NT2/D1 (cell line): ENCODE measurements around the gene ALMS1.

Source experiments
- DNase-seq: peaks from one replicate; pipeline ENCODE4 v3.0.0-alpha.2; 2011; ENCODE audit warnings: low read depth, low spot score
- H3K27me3 ChIP-seq: 2 replicates; pipeline ENCODE4 v1.6.0; 2011; ENCODE audit warnings: mild to moderate bottlenecking; ENCODE audit not compliant: insufficient read length, insufficient read depth
- H3K36me3 ChIP-seq: 2 replicates; pipeline ENCODE4 v1.6.1; 2011; ENCODE audit warnings: mild to moderate bottlenecking, low read length, mixed read lengths; ENCODE audit not compliant: insufficient read depth, insufficient read length
- H3K4me1 ChIP-seq: 2 replicates; pipeline ENCODE4 v1.5.1; 2011; ENCODE audit not compliant: insufficient read depth, insufficient read length
- H3K4me3 ChIP-seq: 2 replicates; pipeline ENCODE4 v1.5.1; 2011; ENCODE audit warnings: low read depth; ENCODE audit not compliant: insufficient read length
- H3K9ac ChIP-seq: 2 replicates; pipeline ENCODE4 v1.6.0; 2011; ENCODE audit warnings: low read depth; ENCODE audit not compliant: insufficient read length
- H3K9me3 ChIP-seq: 2 replicates; pipeline ENCODE4 v1.5.1; 2011; ENCODE audit warnings: mild to moderate bottlenecking, low read length; ENCODE audit not compliant: insufficient read depth
- SUZ12 ChIP-seq: IDR thresholded peaks from 2 replicates; pipeline ENCODE4 v1.6.1; 2011; ENCODE audit not compliant: insufficient read length, insufficient read depth; ENCODE audit errors: extremely low read depth
- YY1 ChIP-seq: IDR thresholded peaks from 2 replicates; pipeline ENCODE4 v1.6.1; 2011; ENCODE audit not compliant: insufficient read length, insufficient read depth
- ZNF274 ChIP-seq: IDR thresholded peaks from 2 replicates; pipeline ENCODE4 v1.6.1; 2011; ENCODE audit warnings: mild to moderate bottlenecking, low read depth, low read length

ALMS1 gene

GRCh38 chr2:73376681-73377080 is 9.0 kb upstream of the ALMS1 start:
- H3K27me3 ChIP-seq = peaks cover 6% of the 10 kb centered on the region
- no peak overlapping the region for H3K4me3 ChIP-seq
- no peak for TF ChIP-seq YY1
- TF ChIP-seq ZNF274 = no peak
- no peak for TF ChIP-seq SUZ12
- H3K9me3 ChIP-seq = no peaks in the 10 kb centered on the region; the same call in 1 of the 2 replicates
- H3K4me1 ChIP-seq = no peaks in the 10 kb centered on the region
- no peak for DNase-seq
- H3K9ac ChIP-seq = no peak overlapping the region
- no peaks in the 10 kb centered on the region for H3K36me3 ChIP-seq

- Histone ChIP-seq H3K9ac (no peak overlapping the region), H3K4me3 (no peak overlapping the region), H3K36me3 (peaks cover 3% of the 10 kb centered on the region), H3K9me3 (no peaks in the 10 kb centered on the region), H3K4me1 (peaks cover 2% of the 10 kb centered on the region), H3K27me3 (peaks cover 34% of the 10 kb centered on the region)
- TF ChIP-seq YY1 (no peak), ZNF274 (no peak), SUZ12 (no peak)
- DNase-seq = no peak
Observed at GRCh38 chr2:73383036-73383435, 2.6 kb upstream of the ALMS1 start.

GRCh38 chr2:73385123-73385503 is 523 bp upstream of the ALMS1 start:
- H3K36me3 ChIP-seq = peaks cover 3% of the 10 kb centered on the region
- H3K4me1 ChIP-seq = peaks cover 2% of the 10 kb centered on the region
- no peaks in the 10 kb centered on the region for H3K9me3 ChIP-seq
- TF ChIP-seq SUZ12 (no peak), YY1 (no peak), ZNF274 (no peak)
- DNase-seq = no peak
- peak overlapping the region; percentile 83 for H3K9ac ChIP-seq
- peak overlapping the region; percentile 61 for H3K4me3 ChIP-seq
- H3K27me3 ChIP-seq = peaks cover 34% of the 10 kb centered on the region

- Histone ChIP-seq H3K4me3 (peak overlapping the region; percentile 54), H3K27me3 (peaks cover 29% of the 10 kb centered on the region), H3K4me1 (peaks cover 2% of the 10 kb centered on the region), H3K9ac (peak overlapping the region; percentile 82), H3K9me3 (no peaks in the 10 kb centered on the region), H3K36me3 (peaks cover 3% of the 10 kb centered on the region)
- DNase-seq = peak; percentile 8
- TF ChIP-seq SUZ12 (no peak), YY1 (no peak), ZNF274 (no peak)
Observed at GRCh38 chr2:73386342-73386868, 769 bp downstream of the ALMS1 start.

DNA sequence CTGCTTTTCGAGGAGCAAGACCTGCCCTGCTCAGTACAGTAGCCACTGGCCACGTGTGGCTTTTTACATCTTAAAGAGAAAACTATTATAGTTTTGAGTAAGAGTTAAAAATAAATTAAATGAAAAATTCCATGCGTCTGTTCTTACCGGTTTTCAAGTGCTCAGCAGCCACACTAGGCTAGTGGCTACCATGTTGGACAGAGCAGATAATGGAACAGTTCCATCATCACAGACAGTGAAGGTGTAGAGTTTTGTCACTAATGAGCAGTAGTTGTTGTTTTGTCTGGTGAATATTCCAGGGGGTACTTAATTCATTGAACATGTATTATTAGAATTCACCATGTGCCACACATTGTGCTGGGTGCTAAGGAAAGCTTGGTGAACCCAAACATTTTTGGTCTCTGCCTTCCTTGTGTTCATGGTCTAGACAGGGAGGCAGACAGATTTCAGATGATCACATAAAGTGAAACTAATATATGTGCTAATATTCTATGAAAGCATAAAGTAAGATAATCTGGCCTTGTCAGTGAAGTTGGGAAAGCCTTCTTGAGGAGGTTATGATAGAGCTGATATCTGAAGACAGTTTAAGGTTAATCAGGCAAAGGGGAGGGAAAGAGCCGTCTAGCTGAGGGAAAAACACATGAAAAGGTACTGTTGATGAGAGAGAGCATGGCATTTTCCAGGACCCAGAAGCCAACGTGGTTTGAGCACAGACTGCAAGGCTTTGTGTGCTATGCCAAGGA is 1.4 kb downstream of the ALMS1 start:
- Histone ChIP-seq H3K27me3 (peaks cover 24% of the 10 kb centered on the region), H3K9ac (peak overlapping the region; percentile 82), H3K4me3 (peak overlapping the region; percentile 54), H3K4me1 (peaks cover 2% of the 10 kb centered on the region), H3K36me3 (peaks cover 3% of the 10 kb centered on the region), H3K9me3 (no peaks in the 10 kb centered on the region)
- no peak for TF ChIP-seq YY1
- no peak for TF ChIP-seq SUZ12
- TF ChIP-seq ZNF274 = no peak
- no peak for DNase-seq

DNA sequence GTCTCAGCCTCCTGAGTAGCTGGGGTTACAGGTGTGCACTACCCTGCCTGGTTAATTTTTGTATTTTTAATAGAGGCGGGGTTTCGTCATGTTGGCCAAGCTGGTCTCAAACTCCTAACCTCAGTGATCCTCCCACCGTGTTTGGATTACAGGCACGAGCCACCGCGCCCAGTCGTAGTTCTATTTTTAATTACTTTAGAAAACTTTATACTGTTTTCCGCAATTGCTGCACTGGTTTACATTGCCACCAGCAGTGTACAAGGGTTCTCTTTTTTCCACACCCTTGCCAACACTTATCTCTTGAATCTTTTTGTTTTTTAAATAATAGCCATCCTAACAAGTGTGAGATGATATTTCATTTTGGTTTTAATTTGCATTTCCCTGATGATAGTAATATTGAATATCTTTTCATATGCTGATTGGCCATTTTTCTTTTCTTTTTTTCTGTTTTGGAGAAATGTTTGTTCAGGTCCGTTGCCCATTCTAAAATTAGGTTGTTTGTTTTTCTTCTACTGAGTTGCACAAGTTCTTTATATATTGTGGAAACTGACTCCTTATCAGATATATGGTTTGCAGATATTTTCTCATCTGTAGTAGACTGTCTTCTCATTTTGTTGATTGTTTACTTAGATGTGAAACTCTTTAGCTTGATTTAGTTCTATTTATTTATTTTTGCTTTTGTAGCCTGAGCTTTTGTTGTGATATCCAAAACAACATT is 16.9 kb downstream of the ALMS1 start:
- Histone ChIP-seq H3K9ac (no peak overlapping the region), H3K4me1 (no peaks in the 10 kb centered on the region), H3K4me3 (no peak overlapping the region), H3K36me3 (peaks cover 4% of the 10 kb centered on the region), H3K27me3 (no peaks in the 10 kb centered on the region), H3K9me3 (peaks cover 30% of the 10 kb centered on the region)
- no peak for DNase-seq
- TF ChIP-seq SUZ12 = no peak
- no peak for TF ChIP-seq YY1
- TF ChIP-seq ZNF274 = no peak

DNA sequence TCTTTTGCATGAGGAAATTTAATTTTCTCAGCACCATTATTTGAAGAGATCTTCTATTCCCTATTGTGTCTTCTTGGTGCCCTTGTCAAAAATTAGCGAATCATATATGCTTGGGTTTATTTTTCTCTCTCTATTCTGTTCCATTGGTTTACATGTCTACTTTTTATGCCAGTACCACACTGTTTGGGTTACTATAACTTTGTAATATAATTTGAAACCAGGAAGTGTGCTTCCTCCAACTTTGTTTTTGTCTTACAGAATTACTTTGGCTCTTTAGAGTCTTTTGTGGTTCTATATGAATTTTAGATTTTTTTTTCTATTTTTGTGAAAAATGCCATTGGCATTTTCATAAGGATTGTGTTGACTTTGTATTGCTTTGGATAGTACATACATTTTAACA is 17.6 kb downstream of the ALMS1 start:
- TF ChIP-seq SUZ12 (no peak), ZNF274 (no peak), YY1 (no peak)
- no peak overlapping the region for H3K4me3 ChIP-seq
- H3K36me3 ChIP-seq = peaks cover 4% of the 10 kb centered on the region
- DNase-seq = no peak
- H3K9me3 ChIP-seq = peaks cover 26% of the 10 kb centered on the region
- H3K9ac ChIP-seq = no peak overlapping the region
- H3K27me3 ChIP-seq = no peaks in the 10 kb centered on the region
- no peaks in the 10 kb centered on the region for H3K4me1 ChIP-seq
